Measurements from ENCODE around the gene KIAA1549.

The KIAA1549 gene

DNA sequence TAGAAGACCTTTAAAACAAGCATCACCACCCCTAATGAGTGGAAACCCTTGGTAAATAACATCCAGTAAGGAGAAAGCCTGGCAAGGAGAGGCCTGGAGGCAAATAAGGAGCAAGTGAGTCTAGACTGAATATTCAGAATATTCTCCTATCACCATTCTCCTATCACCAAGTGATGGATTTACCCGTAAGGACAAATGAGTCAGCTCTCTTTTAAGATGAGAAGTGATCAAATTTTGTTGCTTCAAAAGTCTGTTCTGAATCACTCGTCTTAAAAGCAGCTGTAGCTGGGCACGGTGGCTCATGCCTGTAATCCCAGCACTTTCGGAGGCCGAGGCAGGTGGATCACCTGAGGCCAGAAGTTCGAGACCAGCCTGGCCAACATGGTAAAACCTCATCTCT lies 28.4 kb downstream of the KIAA1549 start:
- POLR2A ChIA-PET: no interaction called here
- H3K36me3 ChIP-seq (ENCODE audit: control insufficient read depth in 2 of 2, insufficient read depth in 1 of 2, low read length in 2 of 2): no peaks in the 10 kb centered on the region
- CTCF ChIA-PET: interaction anchor here (0.7 to 1.4 kb wide), 3 partner anchors 25 to 66 kb away, joined by 3 read pairs; no protein-coding TSS in a partner anchor
- H3K27ac ChIP-seq (ENCODE audit: extremely low read depth, low read depth, low read length): no peak overlapping the region
- H3K4me1 ChIP-seq (ENCODE audit: control insufficient read depth, insufficient read depth, low read length): peaks cover 4% of the 10 kb centered on the region; the same call in 1 of the 2 replicates
- H3K9me3 ChIP-seq (ENCODE audit: control insufficient read depth, insufficient read depth, low read depth, low read length): no peaks in the 10 kb centered on the region
- H3K4me3 ChIP-seq (ENCODE audit: low read depth, low read length): no peak overlapping the region
- TF ChIP-seq ZNF26 (tag by site-specific recombination; IDR thresholded peaks at IDR 0.05): no peak
- no peak for TF ChIP-seq ZNF707 (tag by site-specific recombination; IDR thresholded peaks at IDR 0.05)
- TF ChIP-seq ZNF513 (tag by site-specific recombination; IDR thresholded peaks at IDR 0.05): no peak
- TF ChIP-seq ZNF785 (tag by site-specific recombination; IDR thresholded peaks at IDR 0.05): no peak
- TF ChIP-seq, protein P1, sequence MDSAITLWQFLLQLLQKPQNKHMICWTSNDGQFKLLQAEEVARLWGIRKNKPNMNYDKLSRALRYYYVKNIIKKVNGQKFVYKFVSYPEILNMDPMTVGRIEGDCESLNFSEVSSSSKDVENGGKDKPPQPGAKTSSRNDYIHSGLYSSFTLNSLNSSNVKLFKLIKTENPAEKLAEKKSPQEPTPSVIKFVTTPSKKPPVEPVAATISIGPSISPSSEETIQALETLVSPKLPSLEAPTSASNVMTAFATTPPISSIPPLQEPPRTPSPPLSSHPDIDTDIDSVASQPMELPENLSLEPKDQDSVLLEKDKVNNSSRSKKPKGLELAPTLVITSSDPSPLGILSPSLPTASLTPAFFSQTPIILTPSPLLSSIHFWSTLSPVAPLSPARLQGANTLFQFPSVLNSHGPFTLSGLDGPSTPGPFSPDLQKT (IDR thresholded peaks at IDR 0.05; ENCODE audit: borderline replicate concordance, low read depth, low read length): no peak
- TF ChIP-seq, protein P2, sequence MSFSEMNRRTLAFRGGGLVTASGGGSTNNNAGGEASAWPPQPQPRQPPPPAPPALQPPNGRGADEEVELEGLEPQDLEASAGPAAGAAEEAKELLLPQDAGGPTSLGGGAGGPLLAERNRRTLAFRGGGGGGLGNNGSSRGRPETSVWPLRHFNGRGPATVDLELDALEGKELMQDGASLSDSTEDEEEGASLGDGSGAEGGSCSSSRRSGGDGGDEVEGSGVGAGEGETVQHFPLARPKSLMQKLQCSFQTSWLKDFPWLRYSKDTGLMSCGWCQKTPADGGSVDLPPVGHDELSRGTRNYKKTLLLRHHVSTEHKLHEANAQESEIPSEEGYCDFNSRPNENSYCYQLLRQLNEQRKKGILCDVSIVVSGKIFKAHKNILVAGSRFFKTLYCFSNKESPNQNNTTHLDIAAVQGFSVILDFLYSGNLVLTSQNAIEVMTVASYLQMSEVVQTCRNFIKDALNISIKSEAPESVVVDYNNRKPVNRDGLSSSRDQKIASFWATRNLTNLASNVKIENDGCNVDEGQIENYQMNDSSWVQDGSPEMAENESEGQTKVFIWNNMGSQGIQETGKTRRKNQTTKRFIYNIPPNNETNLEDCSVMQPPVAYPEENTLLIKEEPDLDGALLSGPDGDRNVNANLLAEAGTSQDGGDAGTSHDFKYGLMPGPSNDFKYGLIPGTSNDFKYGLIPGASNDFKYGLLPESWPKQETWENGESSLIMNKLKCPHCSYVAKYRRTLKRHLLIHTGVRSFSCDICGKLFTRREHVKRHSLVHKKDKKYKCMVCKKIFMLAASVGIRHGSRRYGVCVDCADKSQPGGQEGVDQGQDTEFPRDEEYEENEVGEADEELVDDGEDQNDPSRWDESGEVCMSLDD (tag by site-specific recombination; IDR thresholded peaks at IDR 0.05): no peak
- TF ChIP-seq ZNF184 (tag by site-specific recombination; IDR thresholded peaks at IDR 0.05): no peak
- no peak for TF ChIP-seq ZNF549 (tag by site-specific recombination; IDR thresholded peaks at IDR 0.05)
- TF ChIP-seq ZNF776 (tag by site-specific recombination; IDR thresholded peaks at IDR 0.05; ENCODE audit: borderline replicate concordance): no peak

- Histone ChIP-seq H3K4me1 (ENCODE audit: control insufficient read depth, insufficient read depth, low read length) (peaks cover 4% of the 10 kb centered on the region; the same call in 1 of the 2 replicates), H3K36me3 (ENCODE audit: control insufficient read depth in 2 of 2, insufficient read depth in 1 of 2, low read length in 2 of 2) (no peaks in the 10 kb centered on the region), H3K4me3 (ENCODE audit: low read depth, low read length) (no peak overlapping the region), H3K27ac (ENCODE audit: extremely low read depth, low read depth, low read length) (no peak overlapping the region), H3K9me3 (ENCODE audit: control insufficient read depth, insufficient read depth, low read depth, low read length) (no peaks in the 10 kb centered on the region)
- ChIA-PET POLR2A (no interaction called here), CTCF (interaction anchor here (1.4 kb wide), 1 partner anchor 66 kb away, joined by 3 read pairs; no protein-coding TSS in a partner anchor)
- TF ChIP-seq ZNF133 (tag by site-specific recombination; IDR thresholded peaks at IDR 0.05): no peak
Measured at GRCh38 chr7:138951953-138952352, 29.2 kb downstream of the KIAA1549 start.

GRCh38 chr7:138949421-138950088 lies 31.6 kb downstream of the KIAA1549 start:
- Histone ChIP-seq H3K4me1 (ENCODE audit: control insufficient read depth, insufficient read depth, low read length) (peaks cover 4% of the 10 kb centered on the region; the same call in 1 of the 2 replicates), H3K9me3 (ENCODE audit: control insufficient read depth, insufficient read depth, low read depth, low read length) (no peaks in the 10 kb centered on the region), H3K36me3 (ENCODE audit: control insufficient read depth in 2 of 2, insufficient read depth in 1 of 2, low read length in 2 of 2) (no peaks in the 10 kb centered on the region), H3K27ac (ENCODE audit: extremely low read depth, low read depth, low read length) (no peak overlapping the region), H3K4me3 (ENCODE audit: low read depth, low read length) (no peak overlapping the region)
- ChIA-PET CTCF (interaction anchor here (0.7 to 1.8 kb wide), 2 partner anchors 14 to 126 kb away, joined by 3 to 7 read pairs; no protein-coding TSS in a partner anchor), POLR2A (interaction anchor here (0.6 kb wide), 1 partner anchor 24 kb away, joined by 3 read pairs; no protein-coding TSS in a partner anchor)
- no peak for TF ChIP-seq IKZF3 (tag by site-specific recombination; IDR thresholded peaks at IDR 0.05)
- TF ChIP-seq ZNF701 (tag by site-specific recombination; IDR thresholded peaks at IDR 0.05): no peak
- TF ChIP-seq, protein P3, sequence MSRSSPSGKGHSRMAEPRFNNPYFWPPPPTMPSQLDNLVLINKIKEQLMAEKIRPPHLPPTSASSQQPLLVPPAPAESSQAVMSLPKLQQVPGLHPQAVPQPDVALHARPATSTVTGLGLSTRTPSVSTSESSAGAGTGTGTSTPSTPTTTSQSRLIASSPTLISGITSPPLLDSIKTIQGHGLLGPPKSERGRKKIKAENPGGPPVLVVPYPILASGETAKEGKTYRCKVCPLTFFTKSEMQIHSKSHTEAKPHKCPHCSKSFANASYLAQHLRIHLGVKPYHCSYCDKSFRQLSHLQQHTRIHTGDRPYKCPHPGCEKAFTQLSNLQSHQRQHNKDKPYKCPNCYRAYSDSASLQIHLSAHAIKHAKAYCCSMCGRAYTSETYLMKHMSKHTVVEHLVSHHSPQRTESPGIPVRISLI (tag by site-specific recombination; IDR thresholded peaks at IDR 0.05): no peak
- no peak for TF ChIP-seq PRDM2 (tag by site-specific recombination; IDR thresholded peaks at IDR 0.05; ENCODE audit: borderline replicate concordance)
